HEK293 (cell line): ENCODE data around the gene PRUNE2.

Experiments used
- CTCF ChIA-PET: fragments of 350-600 bp; formaldehyde crosslinking; extraction: SDS; loops from one replicate; lab custom pipeline; 2021; ENCODE audit warnings: antibody characterized with exemption; lab: Yijun Ruan, JAX
- POLR2A ChIA-PET: fragments of 300-600 bp; formaldehyde crosslinking; extraction: SDS; loops from one replicate; lab custom pipeline; 2020; ENCODE audit warnings: antibody characterized with exemption, inconsistent platforms; lab: Yijun Ruan, JAX
- H3K27ac ChIP-seq: fragments of 200-500 bp; sonication (Bioruptor generic); 2 replicates; pipeline ENCODE4 v1.5.1; 2014; ENCODE audit warnings: low read depth, low read length, control low read depth, inconsistent platforms; ENCODE audit errors: extremely low read depth
- H3K36me3 ChIP-seq, 2 experiments: fragments of 200-500 bp in 1 of 2; sonication (Bioruptor generic) in 1 of 2; 1 replicate in 1 of 2; 2 replicates in 1 of 2; pipeline ENCODE4 v1.5.1; 2014 to 2017; ENCODE audit warnings: inconsistent platforms in 2 of 2, low read length in 2 of 2; ENCODE audit not compliant: control insufficient read depth in 2 of 2, insufficient read depth in 1 of 2
- H3K4me1 ChIP-seq: fragments of 200-500 bp; sonication (Bioruptor generic); 2 replicates; pipeline ENCODE4 v1.5.1; 2014; ENCODE audit warnings: mild to moderate bottlenecking, low read length, inconsistent platforms; ENCODE audit not compliant: control insufficient read depth, insufficient read depth
- H3K4me3 ChIP-seq: 2 replicates; pipeline ENCODE4 v1.5.1; 2011; ENCODE audit warnings: low read depth, mild to moderate bottlenecking, control low read depth, low read length, moderate library complexity
- H3K9me3 ChIP-seq: fragments of 200-500 bp; sonication (Bioruptor generic); 2 replicates; pipeline ENCODE4 v1.5.1; 2014; ENCODE audit warnings: low read depth, low read length, inconsistent platforms; ENCODE audit not compliant: control insufficient read depth, insufficient read depth
- ATF2 ChIP-seq: fragments of 450-650 bp; formaldehyde crosslinking; IDR thresholded peaks from 2 replicates; pipeline ENCODE4 v1.5.1; 2016; ENCODE audit warnings: missing biosample characterization, missing genetic modification characterization, low read depth
- GLI2 ChIP-seq: fragments of 450-650 bp; formaldehyde crosslinking; IDR thresholded peaks from 2 replicates; pipeline ENCODE4; 2017; ENCODE audit warnings: missing biosample characterization, missing genetic modification characterization, low read depth, borderline replicate concordance
- KLF17 ChIP-seq: fragments of 450-650 bp; formaldehyde crosslinking; IDR thresholded peaks from 2 replicates; pipeline ENCODE4 v1.5.1; 2016; ENCODE audit warnings: missing biosample characterization, missing genetic modification characterization
- PRDM1 ChIP-seq: fragments of 450-650 bp; formaldehyde crosslinking; IDR thresholded peaks from 2 replicates; pipeline ENCODE4; 2016; ENCODE audit warnings: missing biosample characterization, missing genetic modification characterization
- PRDM4 ChIP-seq: fragments of 450-650 bp; formaldehyde crosslinking; IDR thresholded peaks from 2 replicates; pipeline ENCODE4 v1.5.1; 2017; ENCODE audit warnings: missing biosample characterization, missing genetic modification characterization
- SP3 ChIP-seq: fragments of 450-650 bp; formaldehyde crosslinking; IDR thresholded peaks from 2 replicates; pipeline ENCODE4 v1.5.1; 2016; ENCODE audit warnings: missing biosample characterization, missing genetic modification characterization
- ZFP69B ChIP-seq: fragments of 450-650 bp; formaldehyde crosslinking; IDR thresholded peaks from 2 replicates; pipeline ENCODE4 v1.5.1; 2016; ENCODE audit warnings: missing biosample characterization, missing genetic modification characterization
- ZNF140 ChIP-seq: fragments of 450-650 bp; formaldehyde crosslinking; IDR thresholded peaks from 2 replicates; pipeline ENCODE4 v1.5.1; 2016; ENCODE audit warnings: missing biosample characterization, missing genetic modification characterization
- ZNF184 ChIP-seq: fragments of 450-650 bp; IDR thresholded peaks from 2 replicates; pipeline ENCODE4 v1.5.1; 2018; ENCODE audit warnings: missing biosample characterization, mild to moderate bottlenecking, missing genetic modification characterization
- ZNF211 ChIP-seq: fragments of 450-650 bp; formaldehyde crosslinking; IDR thresholded peaks from 2 replicates; pipeline ENCODE4 v1.5.1; 2016; ENCODE audit warnings: low read depth, missing biosample characterization, missing genetic modification characterization
- ZNF214 ChIP-seq: fragments of 450-650 bp; formaldehyde crosslinking; IDR thresholded peaks from 2 replicates; pipeline ENCODE4 v1.5.1; 2017; ENCODE audit warnings: missing biosample characterization, mild to moderate bottlenecking, missing genetic modification characterization, borderline replicate concordance
- ZNF335 ChIP-seq: fragments of 450-650 bp; formaldehyde crosslinking; conservative IDR thresholded peaks from 2 replicates; pipeline ENCODE4 v1.5.1; 2016; ENCODE audit warnings: missing biosample characterization, missing genetic modification characterization
- ZNF366 ChIP-seq: fragments of 450-650 bp; formaldehyde crosslinking; conservative IDR thresholded peaks from 2 replicates; pipeline ENCODE4 v1.5.1; 2016; ENCODE audit warnings: missing biosample characterization, missing genetic modification characterization
- ZNF398 ChIP-seq: fragments of 450-650 bp; formaldehyde crosslinking; IDR thresholded peaks from 2 replicates; pipeline ENCODE4 v1.5.1; 2017; ENCODE audit warnings: missing biosample characterization, missing genetic modification characterization
- ZNF473 ChIP-seq: fragments of 450-650 bp; formaldehyde crosslinking; IDR thresholded peaks from 2 replicates; pipeline ENCODE4 v1.5.1; 2017; ENCODE audit warnings: missing biosample characterization, missing genetic modification characterization
- ZNF544 ChIP-seq: fragments of 450-650 bp; formaldehyde crosslinking; IDR thresholded peaks from 2 replicates; pipeline ENCODE4 v1.5.0; 2017; ENCODE audit warnings: missing biosample characterization, missing genetic modification characterization
- ZNF626 ChIP-seq: fragments of 450-650 bp; sonication (Bioruptor Pico); formaldehyde crosslinking; IDR thresholded peaks from 2 replicates; pipeline ENCODE4 v1.5.1; 2018; ENCODE audit warnings: missing biosample characterization, missing genetic modification characterization, inconsistent platforms
- ZNF629 ChIP-seq: fragments of 450-650 bp; formaldehyde crosslinking; IDR thresholded peaks from 2 replicates; pipeline ENCODE4 v1.5.1; 2017; ENCODE audit warnings: missing biosample characterization, missing genetic modification characterization
- ZNF704 ChIP-seq: fragments of 450-650 bp; formaldehyde crosslinking; IDR thresholded peaks from 2 replicates; pipeline ENCODE4 v1.5.1; 2016; ENCODE audit warnings: missing biosample characterization, missing genetic modification characterization
- ZNF747 ChIP-seq: fragments of 450-650 bp; formaldehyde crosslinking; IDR thresholded peaks from 2 replicates; pipeline ENCODE4 v1.5.1; 2016; ENCODE audit warnings: missing biosample characterization, missing genetic modification characterization
- ZSCAN30 ChIP-seq: fragments of 450-650 bp; IDR thresholded peaks from 2 replicates; pipeline ENCODE4 v1.5.1; 2018; ENCODE audit warnings: missing biosample characterization, mild to moderate bottlenecking, missing genetic modification characterization, moderate library complexity

The PRUNE2 gene

GRCh38 chr9:76868897-76869296 is 37.0 kb downstream of the PRUNE2 start:
- TF ChIP-seq ZSCAN30 (no peak), ZNF398 (no peak), SP3 (tag by site-specific recombination) (no peak), ATF2 (tag by site-specific recombination) (no peak), ZNF473 (no peak), ZNF704 (tag by site-specific recombination) (no peak), ZNF629 (no peak), KLF17 (no peak), ZNF544 (tag by site-specific recombination) (no peak), PRDM4 (tag by site-specific recombination) (no peak), ZNF211 (no peak), ZNF626 (tag by site-specific recombination) (no peak), GLI2 (no peak), ZNF335 (tag by site-specific recombination) (no peak), ZNF184 (tag by site-specific recombination) (no peak), ZNF214 (tag by site-specific recombination) (no peak), ZNF747 (tag by site-specific recombination) (no peak), ZFP69B (tag by site-specific recombination) (no peak), ZNF140 (no peak), PRDM1 (tag by site-specific recombination) (no peak)
- ChIA-PET CTCF (interaction anchor here (0.6 to 1.0 kb wide), 2 partner anchors 40 to 55 kb away, joined by 3 to 4 read pairs; no protein-coding TSS in a partner anchor), POLR2A (no interaction called here)
- Histone ChIP-seq H3K36me3 (no peaks in the 10 kb centered on the region), H3K9me3 (no peaks in the 10 kb centered on the region), H3K4me3 (peak overlapping the region; percentile 11), H3K4me1 (no peaks in the 10 kb centered on the region), H3K27ac (no peak overlapping the region)

- Histone ChIP-seq H3K4me1 (no peaks in the 10 kb centered on the region), H3K36me3 (no peaks in the 10 kb centered on the region), H3K27ac (no peak overlapping the region), H3K9me3 (no peaks in the 10 kb centered on the region), H3K4me3 (no peak overlapping the region)
- ChIA-PET CTCF (interaction anchor here (0.9 kb wide), 1 partner anchor 11 kb away, joined by 3 read pairs; no protein-coding TSS in a partner anchor), POLR2A (no interaction called here)
- TF ChIP-seq ZNF366 (tag by site-specific recombination), result peak; percentile 72
- TF ChIP-seq ZNF211, result no peak
Observed at GRCh38 chr9:76866689-76867088, 39.2 kb downstream of the PRUNE2 start.
